Panc1 (cell line): ENCODE data around the gene SLC2A1. TPM values are rescaled to one million over a fixed set of nuclear protein-coding genes. Genes with fewer than 3 reads are reported as not detected.

Experiments
- ATAC-seq: fragments of 200-7000 bp; cut with Tn5 transposase; 2 replicates; pipeline ENCODE4 v1.9.1; 2020; ENCODE audit warnings: mild to moderate bottlenecking, moderate library complexity
- BruUV-seq: library from RNA; stranded (reverse); fragments of 400-500 nt; replicated peaks from 2 replicates; lab custom pipeline; 2021; lab: Mats Ljungman, UMichigan
- CTCF ChIA-PET: fragments of 300-600 bp; sonication (Branson Sonifier 250); formaldehyde crosslinking; loops from one replicate; lab custom pipeline; 2022; ENCODE audit warnings: antibody characterized with exemption; lab: Charles Lee
- POLR2A ChIA-PET: fragments of 300-600 bp; sonication (Branson Sonifier 250); formaldehyde crosslinking; loops from one replicate; lab custom pipeline; 2022; ENCODE audit warnings: antibody characterized with exemption; lab: Charles Lee
- DNase-seq: peaks from one replicate; pipeline ENCODE4 v3.0.0-alpha.2; 2010; ENCODE audit warnings: low read depth, low spot score
- H3K27ac ChIP-seq: 2 replicates; pipeline ENCODE4 v1.5.1; 2011; ENCODE audit warnings: mild to moderate bottlenecking, low read length, inconsistent platforms
- H3K27me3 ChIP-seq: fragments of 200-500 bp; sonication (Bioruptor generic); 2 replicates; pipeline ENCODE4 v1.6.0; 2014; ENCODE audit warnings: low read length, inconsistent platforms; ENCODE audit not compliant: control insufficient read depth, insufficient read depth
- H3K36me3 ChIP-seq: fragments of 200-500 bp; sonication (Bioruptor generic); 2 replicates; pipeline ENCODE4 v1.5.1; 2014; ENCODE audit warnings: inconsistent platforms, mild to moderate bottlenecking, low read length, moderate library complexity; ENCODE audit not compliant: control insufficient read depth, insufficient read depth
- H3K4me1 ChIP-seq: 2 replicates; pipeline ENCODE4 v1.5.1; 2011; ENCODE audit warnings: inconsistent platforms, mild to moderate bottlenecking, low read length, moderate library complexity; ENCODE audit not compliant: control insufficient read depth, insufficient read depth
- H3K4me3 ChIP-seq, 2 experiments: 2 replicates each; pipeline ENCODE4 v1.5.1; 2011 to 2012; ENCODE audit warnings: low read depth in 2 of 2, low read length in 2 of 2, mild to moderate bottlenecking in 2 of 2, inconsistent platforms in 1 of 2, moderate library complexity in 1 of 2
- H3K9me3 ChIP-seq: fragments of 200-500 bp; sonication (Bioruptor generic); 2 replicates; pipeline ENCODE4 v1.5.1; 2014; ENCODE audit warnings: low read depth, mild to moderate bottlenecking, inconsistent platforms, low read length, moderate library complexity; ENCODE audit not compliant: control insufficient read depth, insufficient read depth
- POLR2AphosphoS5 ChIP-seq: IDR thresholded peaks from 2 replicates; pipeline ENCODE4 v1.6.1; 2012; ENCODE audit warnings: mild to moderate bottlenecking, low read depth, low read length, moderate library complexity
- SIN3A ChIP-seq: IDR thresholded peaks from 2 replicates; pipeline ENCODE4 v1.6.1; 2012; ENCODE audit warnings: low read depth, mild to moderate bottlenecking, low read length, moderate library complexity, borderline replicate concordance; ENCODE audit not compliant: insufficient read depth
- TCF7L2 ChIP-seq: IDR thresholded peaks from 2 replicates; pipeline ENCODE4 v1.6.1; 2011; ENCODE audit warnings: mild to moderate bottlenecking, low read depth, low read length, inconsistent platforms
- in situ Hi-C: cut with HindIII; loops from 2 replicates; pipeline ENCODE4 v1.10.0; 2016; ENCODE audit warnings: low sequenced_read_pairs, low pct_unique_long_range_greater_than_20kb
- intact Hi-C: fragments of 100-400 bp; cut with micrococcal nuclease; formaldehyde crosslinking; loops from one replicate; pipeline ENCODE4 v1.10.0; 2022; ENCODE audit not compliant: unreplicated experiment
- total RNA-seq: library from RNA; stranded (reverse); gene quantifications from one replicate; pipeline ENCODE4 v1.2.1, GENCODE V29; 2021; ENCODE audit not compliant: unreplicated experiment
- TF ChIP-seq, protein P1 (sequence below), 2 experiments: IDR thresholded peaks; 2 replicates each; pipeline ENCODE4 v1.6.1; 2011 to 2012; ENCODE audit warnings: low read depth in 2 of 2, control low read depth in 1 of 2, low read length in 1 of 2, mild to moderate bottlenecking in 1 of 2, moderate library complexity in 1 of 2; ENCODE audit not compliant: insufficient read depth in 1 of 2
- TF ChIP-seq, protein P2 (sequence below): fragments of 450-650 bp; IDR thresholded peaks from 2 replicates; pipeline ENCODE4 v1.5.1; 2017; ENCODE audit warnings: mild to moderate bottlenecking

Gene SLC2A1
- total RNA-seq, 1 experiment from 2014 or later, result 32.9 TPM

- Histone ChIP-seq H3K4me3 (no peak overlapping the region), H3K27ac (no peak overlapping the region), H3K9me3 (no peaks in the 10 kb centered on the region), H3K27me3 (no peaks in the 10 kb centered on the region), H3K4me1 (peaks cover 29% of the 10 kb centered on the region), H3K36me3 (peaks cover 3% of the 10 kb centered on the region; the same call in 1 of the 2 replicates)
- ATAC-seq (no peak), DNase-seq (no peak)
- ChIA-PET POLR2A (interaction anchor here (0.5 kb wide), 1 partner anchor 23 kb away, joined by 5 read pairs; no protein-coding TSS in a partner anchor), CTCF (no interaction called here)
- no peak for TF ChIP-seq POLR2AphosphoS5
- TF ChIP-seq, protein P1, sequence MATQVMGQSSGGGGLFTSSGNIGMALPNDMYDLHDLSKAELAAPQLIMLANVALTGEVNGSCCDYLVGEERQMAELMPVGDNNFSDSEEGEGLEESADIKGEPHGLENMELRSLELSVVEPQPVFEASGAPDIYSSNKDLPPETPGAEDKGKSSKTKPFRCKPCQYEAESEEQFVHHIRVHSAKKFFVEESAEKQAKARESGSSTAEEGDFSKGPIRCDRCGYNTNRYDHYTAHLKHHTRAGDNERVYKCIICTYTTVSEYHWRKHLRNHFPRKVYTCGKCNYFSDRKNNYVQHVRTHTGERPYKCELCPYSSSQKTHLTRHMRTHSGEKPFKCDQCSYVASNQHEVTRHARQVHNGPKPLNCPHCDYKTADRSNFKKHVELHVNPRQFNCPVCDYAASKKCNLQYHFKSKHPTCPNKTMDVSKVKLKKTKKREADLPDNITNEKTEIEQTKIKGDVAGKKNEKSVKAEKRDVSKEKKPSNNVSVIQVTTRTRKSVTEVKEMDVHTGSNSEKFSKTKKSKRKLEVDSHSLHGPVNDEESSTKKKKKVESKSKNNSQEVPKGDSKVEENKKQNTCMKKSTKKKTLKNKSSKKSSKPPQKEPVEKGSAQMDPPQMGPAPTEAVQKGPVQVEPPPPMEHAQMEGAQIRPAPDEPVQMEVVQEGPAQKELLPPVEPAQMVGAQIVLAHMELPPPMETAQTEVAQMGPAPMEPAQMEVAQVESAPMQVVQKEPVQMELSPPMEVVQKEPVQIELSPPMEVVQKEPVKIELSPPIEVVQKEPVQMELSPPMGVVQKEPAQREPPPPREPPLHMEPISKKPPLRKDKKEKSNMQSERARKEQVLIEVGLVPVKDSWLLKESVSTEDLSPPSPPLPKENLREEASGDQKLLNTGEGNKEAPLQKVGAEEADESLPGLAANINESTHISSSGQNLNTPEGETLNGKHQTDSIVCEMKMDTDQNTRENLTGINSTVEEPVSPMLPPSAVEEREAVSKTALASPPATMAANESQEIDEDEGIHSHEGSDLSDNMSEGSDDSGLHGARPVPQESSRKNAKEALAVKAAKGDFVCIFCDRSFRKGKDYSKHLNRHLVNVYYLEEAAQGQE (IDR thresholded peaks at IDR 0.05; ENCODE audit: insufficient read depth in 1 of 2, low read depth in 2 of 2, low read length in 1 of 2), result no peak
- no peak for TF ChIP-seq SIN3A
- TF ChIP-seq TCF7L2, result no peak
- TF ChIP-seq, protein P2, sequence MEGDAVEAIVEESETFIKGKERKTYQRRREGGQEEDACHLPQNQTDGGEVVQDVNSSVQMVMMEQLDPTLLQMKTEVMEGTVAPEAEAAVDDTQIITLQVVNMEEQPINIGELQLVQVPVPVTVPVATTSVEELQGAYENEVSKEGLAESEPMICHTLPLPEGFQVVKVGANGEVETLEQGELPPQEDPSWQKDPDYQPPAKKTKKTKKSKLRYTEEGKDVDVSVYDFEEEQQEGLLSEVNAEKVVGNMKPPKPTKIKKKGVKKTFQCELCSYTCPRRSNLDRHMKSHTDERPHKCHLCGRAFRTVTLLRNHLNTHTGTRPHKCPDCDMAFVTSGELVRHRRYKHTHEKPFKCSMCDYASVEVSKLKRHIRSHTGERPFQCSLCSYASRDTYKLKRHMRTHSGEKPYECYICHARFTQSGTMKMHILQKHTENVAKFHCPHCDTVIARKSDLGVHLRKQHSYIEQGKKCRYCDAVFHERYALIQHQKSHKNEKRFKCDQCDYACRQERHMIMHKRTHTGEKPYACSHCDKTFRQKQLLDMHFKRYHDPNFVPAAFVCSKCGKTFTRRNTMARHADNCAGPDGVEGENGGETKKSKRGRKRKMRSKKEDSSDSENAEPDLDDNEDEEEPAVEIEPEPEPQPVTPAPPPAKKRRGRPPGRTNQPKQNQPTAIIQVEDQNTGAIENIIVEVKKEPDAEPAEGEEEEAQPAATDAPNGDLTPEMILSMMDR, result no peak
- intact Hi-C loops, result no loop called here
- BruUV-seq, result no TSS peak
- in situ Hi-C loops, result no loop called here
These were observed 4.8 kb upstream of the SLC2A1 start for GRCh38 chr1:42963378-42964043.

DNA sequence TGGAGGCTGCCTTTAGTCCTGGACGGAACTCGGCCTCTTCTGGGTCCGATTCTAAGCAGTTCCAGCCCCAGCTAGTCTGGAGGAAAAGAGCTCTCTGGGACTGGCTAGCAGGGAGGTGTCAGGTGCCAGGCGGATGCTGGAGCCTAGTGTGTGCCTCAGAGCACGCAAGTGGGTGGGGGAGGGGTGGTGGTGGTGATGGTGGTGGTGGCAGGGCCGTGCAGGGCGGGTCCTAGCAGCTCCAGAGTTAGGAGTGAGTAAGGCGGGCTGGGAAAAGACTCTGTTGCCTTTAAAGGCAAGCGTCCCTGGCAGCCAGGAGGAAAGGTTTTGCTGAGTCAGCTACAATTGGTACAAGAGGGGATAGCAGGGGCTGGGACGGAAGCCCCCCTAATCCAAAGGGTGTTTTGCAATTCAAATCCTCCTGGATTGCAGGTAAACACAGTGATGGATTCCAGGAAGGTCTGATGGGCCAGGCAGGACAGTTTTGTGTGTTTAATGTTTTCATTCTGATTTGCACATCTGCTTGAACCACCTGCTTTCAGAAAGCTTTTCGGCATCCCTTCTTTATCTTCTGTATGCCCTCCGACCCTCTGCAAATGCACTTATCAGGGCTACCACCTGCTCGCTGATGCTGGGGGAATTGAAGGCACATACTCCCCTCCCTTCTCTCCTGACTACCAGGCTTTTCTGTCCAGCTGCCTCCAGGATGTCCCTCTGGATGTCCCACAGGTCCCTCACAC is 4.1 kb upstream of the SLC2A1 start:
- in situ Hi-C loops (no loop called here), intact Hi-C loops (no loop called here)
- Histone ChIP-seq H3K4me1 (peaks cover 29% of the 10 kb centered on the region), H3K4me3 (no peak overlapping the region), H3K36me3 (peaks cover 6% of the 10 kb centered on the region; the same call in 1 of the 2 replicates), H3K9me3 (no peaks in the 10 kb centered on the region), H3K27ac (no peak overlapping the region), H3K27me3 (no peaks in the 10 kb centered on the region)
- no TSS peak for BruUV-seq
- POLR2A ChIA-PET, result interaction anchor here (0.6 kb wide), 1 partner anchor 37 kb away, joined by 8 read pairs; no protein-coding TSS in a partner anchor
- CTCF ChIA-PET, result no interaction called here
- TF ChIP-seq TCF7L2 (no peak), POLR2AphosphoS5 (no peak), SIN3A (no peak)
- TF ChIP-seq, protein P2, result no peak
- TF ChIP-seq, protein P1 (IDR thresholded peaks at IDR 0.05; ENCODE audit: insufficient read depth in 1 of 2, low read depth in 2 of 2, low read length in 1 of 2), result no peak
- DNase-seq (no peak), ATAC-seq (no peak)
